ENCODE results near the gene TCOF1.

Gene TCOF1

DNA sequence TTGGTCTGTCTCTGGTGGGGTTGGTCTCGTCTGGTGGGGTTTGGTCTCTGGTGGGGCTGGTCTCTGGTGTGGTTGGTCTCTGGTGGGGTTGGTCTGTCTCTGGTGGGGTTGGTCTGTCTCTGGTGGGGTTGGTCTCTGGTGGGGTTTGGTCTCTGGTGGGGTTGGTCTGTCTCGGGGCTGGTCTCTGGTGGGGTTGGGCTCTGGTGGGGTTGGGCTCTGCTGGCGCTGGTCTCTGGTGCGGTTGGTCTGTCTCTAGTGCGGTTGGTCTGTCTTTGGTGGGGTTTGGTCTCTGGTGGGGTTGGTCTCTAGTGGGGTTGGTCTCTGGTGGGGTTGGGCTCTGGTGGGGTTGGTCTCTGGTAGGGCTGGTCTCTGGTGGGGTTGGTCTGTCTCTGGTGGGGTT is 71.5 kb downstream of the TCOF1 start:
- no peak for DNase-seq

DNA sequence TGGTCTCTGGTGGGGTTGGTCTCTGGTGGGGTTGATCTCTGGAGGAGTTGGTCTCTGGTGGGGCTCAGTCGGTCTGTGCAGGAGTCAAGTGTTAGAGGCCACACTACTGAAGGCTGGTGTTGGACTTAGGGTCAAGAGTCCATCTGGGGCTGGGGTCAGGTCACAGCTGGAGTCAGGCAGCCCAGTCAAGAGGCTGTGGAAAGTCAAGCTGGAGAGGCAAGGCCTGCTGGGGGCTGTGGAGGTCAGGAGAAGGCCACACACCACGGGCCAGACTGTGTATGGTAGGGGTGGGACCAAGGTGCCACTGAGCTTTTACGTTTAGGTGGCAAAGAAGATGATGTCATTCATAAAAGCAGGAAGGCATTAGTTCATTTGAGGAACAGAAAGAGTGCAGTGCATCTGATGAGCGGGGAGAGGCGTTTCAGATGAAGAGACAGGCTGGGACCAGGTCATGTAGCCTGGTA is 71.9 kb downstream of the TCOF1 start:
- no peak for DNase-seq

DNA sequence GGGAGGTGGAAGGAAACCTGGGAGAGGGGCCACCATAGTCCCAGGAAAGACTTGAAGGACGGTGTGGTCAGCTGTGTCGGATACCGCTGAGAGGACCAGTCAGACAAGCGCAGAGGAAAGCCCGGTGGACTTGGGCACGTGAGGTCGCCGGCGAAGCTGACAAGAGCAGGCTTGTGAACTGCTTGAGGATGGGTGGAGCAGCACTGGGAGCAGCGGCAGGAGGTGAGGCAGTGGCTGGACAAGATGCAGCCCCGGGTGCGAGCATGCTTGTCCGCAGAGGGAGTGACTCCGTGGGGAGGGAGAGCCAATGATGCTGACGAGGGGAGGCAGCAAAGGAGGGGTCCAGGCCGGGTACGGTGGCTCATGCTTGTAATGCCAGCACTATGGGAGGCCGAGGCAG is 73.6 kb downstream of the TCOF1 start:
- DNase-seq, result no peak

DNA sequence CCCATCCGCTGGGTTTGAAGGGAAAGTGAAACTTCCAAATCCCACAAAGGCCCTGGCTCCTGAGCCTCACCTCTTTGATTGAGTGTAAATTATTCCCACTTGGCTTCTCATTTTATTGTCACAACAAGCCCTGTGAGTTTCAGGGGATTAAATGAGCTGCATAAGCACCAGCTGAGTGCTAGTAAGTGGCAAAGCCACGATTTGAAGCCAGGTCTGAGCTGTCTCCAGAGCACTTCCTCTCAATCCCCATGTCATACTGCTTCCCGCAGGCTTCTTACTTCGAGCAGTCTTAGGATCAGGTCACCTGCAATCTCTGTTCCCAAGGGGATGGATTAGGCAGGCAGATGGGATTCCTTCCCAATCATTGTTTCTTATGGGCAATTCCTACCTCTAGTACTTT is 74.1 kb downstream of the TCOF1 start:
- DNase-seq, result no peak

DNA sequence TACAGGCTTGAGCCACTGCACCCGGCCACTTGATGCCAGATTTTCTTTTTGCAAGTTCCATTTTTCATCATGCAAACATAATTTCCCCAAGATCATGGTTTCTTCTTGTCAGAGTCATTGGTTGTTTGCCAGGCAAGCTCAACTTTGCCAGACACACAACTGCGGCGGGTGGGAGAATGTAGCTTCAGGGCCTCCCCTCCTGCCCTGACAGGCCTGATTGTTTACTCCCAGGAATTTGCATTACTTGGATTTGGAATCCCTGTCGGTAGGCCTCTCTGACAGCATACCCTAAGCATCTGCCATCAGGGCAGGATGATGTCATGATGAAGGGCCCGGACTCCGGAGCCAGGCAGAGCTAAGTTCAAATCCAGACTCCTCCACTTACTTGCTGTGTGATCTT is 77.0 kb downstream of the TCOF1 start:
- no peak for DNase-seq

DNA sequence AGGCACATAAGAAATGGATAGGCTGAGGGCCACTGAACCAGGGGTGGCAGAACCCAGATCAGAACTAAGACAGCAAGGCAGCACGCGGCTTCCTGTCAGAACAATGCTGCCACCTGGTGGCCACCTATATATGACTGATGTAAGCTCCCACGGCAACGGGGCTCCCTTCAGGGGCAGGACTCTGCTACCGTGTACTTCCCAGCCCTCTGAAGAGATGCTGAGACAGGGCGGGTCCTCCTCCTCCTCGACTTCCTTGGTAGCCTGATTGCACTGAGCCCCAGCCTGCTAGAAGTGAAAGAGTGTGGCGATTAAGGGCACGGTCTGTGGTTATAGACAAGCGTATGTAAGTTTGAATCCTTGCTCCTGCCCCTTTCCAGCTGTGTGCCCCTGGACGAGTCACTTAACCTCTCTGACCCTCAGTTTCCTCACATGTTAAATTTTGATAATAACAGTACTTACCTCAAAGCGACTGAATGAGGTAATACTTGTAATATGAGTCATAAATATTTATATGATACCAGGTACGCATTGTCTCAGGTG is 78.7 kb downstream of the TCOF1 start:
- DNase-seq, result peak; percentile 81

DNA sequence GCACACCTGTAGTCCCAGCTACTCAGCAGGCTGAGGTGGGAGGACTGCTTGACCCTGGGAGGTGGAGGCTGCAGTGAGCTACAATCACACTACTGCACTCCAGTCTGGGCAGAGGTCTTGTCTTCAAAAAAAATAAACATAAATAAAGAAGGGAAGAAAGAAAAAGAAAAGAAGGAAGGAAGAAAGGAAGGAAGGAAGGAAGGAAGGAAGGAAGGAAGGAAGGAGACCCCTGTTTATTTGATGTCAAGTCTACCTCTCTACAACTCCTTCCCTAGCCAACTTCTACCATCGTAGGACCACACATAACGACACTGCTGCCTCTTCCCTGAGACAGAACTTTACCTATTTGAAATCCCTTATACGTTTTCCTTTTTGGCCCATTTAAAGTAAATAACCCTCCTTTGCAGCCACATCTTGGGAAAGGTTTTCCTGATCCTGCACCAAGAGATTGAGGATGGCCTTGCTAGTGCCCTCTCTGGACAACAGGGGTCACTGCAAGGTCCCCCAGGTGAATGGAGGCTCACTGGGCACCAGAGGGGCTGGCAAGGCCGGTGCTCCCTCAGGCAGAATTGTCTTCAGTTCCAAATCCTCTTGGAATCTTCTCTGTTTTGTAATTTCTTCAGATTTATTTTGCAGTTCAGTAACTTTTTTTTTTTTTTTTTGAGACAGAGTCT is 81.5 kb downstream of the TCOF1 start:
- no peak for DNase-seq

DNA sequence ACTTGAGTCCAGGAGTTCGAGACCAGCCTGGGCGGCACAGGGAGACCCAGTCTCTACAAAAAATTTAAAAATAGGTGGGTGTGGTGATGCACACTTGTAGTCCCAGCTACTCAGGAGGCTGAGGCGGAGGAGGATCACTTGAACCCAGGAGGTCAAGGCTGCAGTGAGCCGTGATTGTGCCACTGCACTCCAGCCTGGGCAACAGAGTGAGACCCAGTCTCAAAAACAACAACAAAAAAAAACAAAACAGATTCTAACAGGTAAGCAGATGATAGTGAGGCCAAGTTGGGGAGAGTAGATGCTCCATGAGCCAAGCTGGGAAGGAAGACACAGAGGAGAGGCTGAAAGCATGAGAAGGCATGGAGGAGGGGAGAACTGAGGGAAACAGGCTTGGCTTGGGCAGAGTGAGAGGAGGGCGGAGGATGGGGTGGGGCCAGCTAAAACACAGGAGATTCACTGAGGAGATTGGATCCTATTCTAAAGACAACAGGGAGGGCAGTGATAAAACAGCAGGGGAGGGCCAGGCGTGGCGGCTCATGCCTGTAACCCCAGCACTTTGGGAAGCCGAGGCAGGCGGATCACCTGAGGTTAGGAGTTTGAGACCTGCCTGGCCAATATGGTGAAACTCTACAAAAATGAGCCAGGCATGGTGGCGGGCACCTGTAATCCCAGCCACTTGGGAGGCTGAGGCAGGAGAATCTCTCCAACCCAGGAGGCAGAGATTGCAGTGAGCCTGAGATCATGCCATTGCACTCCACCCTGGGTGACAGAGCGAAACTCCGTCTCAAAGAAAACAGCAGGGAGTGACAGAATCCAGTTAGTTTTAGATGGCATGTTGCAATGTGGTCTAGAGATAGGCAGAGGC is 83.7 kb downstream of the TCOF1 start:
- no peak for DNase-seq

DNA sequence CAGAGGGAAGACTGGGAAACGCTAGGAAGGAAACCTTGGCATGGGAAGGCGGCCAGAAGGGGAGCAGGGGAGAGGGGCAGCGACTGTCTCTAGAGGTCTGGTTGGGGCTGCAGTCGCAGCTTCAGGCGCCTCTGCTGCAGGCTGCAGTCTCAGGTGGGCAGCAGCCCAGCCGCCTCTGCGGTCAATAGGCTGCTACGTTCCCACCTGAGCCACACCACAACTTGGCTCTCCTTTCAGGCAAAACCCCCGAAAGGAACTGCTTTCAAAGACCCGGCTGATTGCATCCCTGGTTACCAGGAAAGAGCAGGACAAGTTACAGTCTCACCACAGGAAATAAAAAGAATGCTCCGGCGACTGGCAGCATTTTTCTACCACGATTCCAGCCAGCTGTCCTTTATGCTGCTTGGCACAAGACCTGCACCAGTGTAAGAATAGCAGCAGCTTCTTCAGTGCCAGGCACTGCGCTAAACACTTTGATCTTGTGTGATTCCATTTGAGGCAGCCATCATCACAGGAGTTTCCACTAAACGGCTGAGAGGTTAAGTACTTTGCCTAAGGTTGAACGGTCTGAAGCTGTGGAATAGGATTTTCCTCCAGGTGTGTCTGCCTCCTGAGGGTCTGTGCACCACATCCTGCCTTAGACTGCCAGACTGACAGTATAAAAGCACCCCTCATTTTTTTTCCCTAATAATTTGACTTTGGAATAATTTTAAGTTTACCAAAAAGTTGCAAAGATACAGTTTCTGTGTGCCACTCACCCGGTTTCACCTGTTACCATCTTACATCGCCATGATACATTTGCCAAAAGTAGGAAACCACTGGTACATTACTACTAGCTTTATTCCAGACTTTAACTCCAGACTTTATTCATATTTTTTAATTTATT is 84.6 kb downstream of the TCOF1 start:
- DNase-seq, result no peak

DNA sequence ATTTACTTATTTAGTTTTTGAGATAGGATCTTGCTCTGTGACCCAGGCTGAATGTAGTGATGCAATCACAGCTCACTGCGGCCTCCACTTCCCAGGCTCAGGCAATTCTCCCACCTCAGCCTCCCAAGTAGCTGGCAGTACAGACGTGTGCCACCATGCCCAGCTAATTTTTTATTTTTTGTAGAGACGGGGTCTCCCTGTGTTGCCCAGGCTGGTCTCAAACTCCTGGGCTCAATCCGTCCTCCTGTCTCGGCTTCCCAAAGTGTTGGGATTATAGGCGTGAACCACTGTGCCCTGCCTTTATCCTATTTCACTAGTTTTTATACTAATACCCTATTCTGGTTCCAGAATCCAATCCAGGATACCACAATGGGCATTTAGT is 85.2 kb downstream of the TCOF1 start:
- no peak for DNase-seq

DNA sequence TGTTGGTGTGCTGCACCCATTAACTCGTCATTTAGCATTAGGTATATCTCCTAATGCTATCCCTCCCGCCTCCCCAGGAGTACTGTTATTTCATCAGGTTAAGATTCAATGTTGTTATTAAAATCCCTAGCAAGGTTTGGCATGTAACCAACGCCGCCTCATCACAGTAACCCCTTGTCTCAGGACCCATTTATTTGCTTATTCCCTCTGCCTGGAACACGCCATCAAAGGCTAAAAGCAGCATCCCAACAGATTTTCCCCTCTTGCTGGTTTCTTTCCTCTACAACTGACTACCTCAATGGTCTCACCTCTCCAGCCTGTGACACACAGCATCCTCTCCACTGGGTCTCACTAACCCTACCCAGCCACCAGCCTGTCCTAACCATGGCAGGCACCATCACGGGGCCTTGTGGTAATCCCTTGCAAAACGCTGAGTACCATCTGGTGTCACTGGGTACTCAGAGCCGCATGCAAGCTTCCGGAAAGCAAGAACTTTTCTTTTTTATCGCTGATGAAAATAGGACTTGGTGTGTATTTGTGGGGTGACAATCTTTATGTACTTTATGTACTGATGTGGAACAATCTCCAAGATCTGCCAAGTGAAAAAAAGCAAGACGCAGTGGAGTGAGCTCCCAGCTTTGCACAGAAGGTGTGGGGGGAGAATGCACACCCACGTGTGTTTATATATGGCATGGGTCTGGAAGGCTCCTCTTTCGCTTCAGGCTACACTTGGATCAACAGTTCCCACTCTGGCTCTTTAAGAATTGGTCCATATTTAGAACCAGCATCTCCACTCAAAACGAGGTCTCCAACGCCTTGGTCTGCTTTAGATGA is 86.0 kb downstream of the TCOF1 start:
- no peak for DNase-seq

DNA sequence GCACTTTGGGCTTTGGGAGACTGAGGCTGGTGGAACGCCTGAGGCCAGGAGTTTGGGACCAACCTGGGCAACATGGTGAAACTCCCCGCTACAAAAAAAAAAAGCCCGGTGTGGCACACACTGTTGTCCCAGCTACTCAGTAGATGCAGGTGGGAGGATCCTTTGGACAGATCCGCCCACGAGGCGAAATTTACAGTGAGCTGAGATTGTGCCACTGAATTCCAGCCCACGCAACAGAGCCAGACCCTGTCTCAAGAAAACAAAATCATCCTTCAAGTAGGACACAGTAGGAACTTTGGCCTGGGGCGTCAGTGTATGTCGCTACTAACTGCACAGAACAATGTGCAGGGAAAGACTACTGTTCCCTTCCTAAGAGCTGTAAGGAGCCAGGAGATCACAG is 87.3 kb downstream of the TCOF1 start:
- no peak for DNase-seq

DNA sequence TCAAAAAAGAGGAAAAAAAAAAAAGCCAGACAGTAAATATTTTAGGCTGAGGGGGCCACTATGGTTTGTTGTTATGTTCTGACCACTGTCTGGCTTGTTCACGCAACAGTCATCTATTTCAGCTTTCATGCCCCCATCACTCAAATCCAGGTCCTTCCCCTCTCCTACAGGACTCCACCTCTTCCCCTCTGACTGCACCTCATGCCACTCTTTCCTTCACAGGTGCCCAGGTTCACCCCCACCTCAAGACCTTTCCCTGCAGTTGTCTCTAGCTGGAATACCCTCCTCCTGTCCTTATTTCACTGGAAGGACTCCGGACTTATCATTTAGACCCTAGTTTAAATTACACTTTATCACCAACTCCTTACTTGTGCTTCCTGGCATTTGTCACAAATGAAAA is 88.6 kb downstream of the TCOF1 start:
- DNase-seq, result no peak

DNA sequence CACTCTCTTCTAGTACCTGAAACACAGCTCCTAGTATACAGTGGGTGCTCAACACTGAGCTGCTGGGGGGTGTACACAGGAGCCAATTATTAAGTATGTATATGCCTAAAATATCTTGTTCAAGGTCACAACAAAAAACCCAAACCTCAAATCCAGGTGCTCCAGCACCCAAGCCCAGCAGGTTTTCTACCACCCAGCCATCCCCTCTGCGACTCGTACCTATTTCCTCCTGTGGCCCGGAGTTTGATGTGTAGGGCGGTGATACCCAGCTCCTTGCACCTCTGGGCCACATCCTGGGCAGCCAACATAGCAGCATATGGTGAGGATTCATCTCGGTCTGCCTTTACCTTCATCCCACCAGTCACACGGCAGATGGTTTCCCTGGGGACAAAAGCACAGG is 89.1 kb downstream of the TCOF1 start:
- DNase-seq, result no peak

DNA sequence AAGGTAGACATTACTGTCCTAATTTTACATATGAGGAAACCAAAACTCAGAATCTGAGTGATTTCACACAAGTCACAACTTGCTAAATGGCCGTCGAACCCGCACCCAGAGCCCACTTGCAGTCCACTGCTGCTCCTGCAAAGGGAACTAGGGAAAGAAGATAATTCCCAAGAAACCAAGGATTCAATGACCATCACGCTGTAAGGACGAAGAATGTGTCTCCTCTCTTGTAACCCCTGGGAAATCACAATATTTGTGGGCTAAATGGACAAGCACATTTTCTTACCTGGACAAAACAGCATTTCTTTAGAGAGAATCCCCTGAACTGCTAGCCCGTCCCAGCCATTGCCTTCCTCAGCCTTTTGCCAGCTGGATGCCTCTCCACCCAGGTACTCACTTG is 89.7 kb downstream of the TCOF1 start:
- DNase-seq, result no peak

DNA sequence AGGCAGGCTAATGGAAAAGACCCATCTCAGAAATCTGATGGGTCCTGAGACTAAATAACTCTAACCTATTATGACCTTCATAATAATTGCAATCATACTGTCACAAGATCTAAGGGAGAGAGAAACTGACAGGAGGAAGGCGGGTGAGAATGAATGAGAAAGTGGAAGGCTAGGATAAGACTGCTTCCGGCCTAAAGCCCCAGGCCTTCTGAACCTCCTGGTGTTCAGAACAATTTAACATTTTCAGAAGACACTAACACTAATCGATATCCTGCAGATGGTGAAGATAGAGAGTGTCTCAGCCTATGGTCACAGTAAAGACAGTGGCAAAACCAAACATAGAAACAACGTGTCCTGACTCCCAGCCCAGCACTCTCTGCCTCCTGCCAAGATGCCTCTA is 90.8 kb downstream of the TCOF1 start:
- no peak for DNase-seq

DNA sequence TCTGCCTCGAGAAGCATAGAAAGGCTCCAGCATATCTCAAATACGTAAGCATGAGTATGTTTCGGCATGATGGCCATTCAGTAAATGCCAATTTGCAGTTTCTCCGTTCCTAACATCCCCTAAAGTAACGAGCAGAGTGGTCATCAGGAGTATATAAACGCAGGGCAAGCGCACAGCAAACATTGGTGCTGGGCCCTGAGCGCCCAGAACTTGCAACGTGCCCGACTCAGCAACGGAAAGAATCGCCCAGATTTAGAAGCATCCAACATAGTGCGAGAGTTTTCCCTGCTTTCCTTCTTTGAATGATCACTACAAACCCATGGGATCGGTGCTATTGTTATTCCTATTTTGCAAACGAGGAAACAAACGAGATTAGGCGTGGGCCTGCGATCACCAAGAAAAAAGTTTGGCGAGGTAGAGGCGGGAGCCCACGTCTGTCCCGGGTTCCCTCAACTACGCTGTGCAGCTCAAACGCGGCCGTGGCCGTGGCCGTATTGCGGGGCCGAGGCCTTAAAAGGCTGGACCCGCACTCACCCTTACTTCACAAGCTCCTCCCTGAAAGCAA is 91.5 kb downstream of the TCOF1 start:
- DNase-seq, result no peak

All from GDM1 (cell line).